NCI-H146 treated with DMSO at 0.1 percent for 48 hours (cell line): ENCODE data around the gene ANXA11.

ENCODE experiments used
- DNase-seq: peaks from one replicate; lab custom pipeline; 2025; ENCODE audit not compliant: unreplicated experiment; lab: John Stamatoyannopoulos, UW

Gene ANXA11

DNA sequence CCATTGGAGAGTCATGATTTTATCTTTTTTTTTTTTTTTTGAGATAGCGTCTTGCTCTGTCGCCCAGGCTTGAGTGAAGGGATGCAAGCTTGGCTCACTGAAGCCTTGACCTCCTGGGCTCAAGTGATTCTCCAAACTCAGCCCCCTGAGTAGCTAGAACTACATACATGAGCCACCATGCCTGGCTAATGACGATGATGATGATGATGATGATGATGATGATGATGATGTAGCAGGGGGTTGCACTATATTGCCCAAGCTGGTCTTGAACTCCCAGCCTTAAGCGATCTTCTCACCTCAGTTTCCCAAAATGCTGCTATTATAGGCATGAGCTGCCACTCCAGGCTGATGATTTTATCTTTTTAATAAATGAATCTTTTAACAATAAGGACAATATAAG is 86.7 kb downstream of the ANXA11 start:
- DNase-seq: no peak

DNA sequence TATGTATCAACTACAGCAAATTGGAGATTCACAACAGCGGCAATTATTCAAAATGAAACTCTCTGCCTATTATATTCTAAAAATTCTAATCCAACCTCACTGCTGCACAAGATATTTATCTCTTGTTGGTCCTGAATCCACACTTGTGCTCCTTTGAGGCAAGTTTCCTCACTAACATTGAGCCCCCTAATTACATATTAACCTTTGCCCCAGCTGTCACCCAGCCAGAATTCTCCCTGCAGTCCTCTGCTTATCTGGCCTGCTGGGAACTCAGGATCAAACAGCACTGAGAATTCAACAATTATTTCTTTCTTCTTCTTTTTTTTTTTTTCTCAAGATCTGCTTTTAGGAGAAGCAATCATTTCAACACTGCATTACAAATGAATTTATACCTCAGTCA is 94.4 kb downstream of the ANXA11 start:
- no peak for DNase-seq

DNA sequence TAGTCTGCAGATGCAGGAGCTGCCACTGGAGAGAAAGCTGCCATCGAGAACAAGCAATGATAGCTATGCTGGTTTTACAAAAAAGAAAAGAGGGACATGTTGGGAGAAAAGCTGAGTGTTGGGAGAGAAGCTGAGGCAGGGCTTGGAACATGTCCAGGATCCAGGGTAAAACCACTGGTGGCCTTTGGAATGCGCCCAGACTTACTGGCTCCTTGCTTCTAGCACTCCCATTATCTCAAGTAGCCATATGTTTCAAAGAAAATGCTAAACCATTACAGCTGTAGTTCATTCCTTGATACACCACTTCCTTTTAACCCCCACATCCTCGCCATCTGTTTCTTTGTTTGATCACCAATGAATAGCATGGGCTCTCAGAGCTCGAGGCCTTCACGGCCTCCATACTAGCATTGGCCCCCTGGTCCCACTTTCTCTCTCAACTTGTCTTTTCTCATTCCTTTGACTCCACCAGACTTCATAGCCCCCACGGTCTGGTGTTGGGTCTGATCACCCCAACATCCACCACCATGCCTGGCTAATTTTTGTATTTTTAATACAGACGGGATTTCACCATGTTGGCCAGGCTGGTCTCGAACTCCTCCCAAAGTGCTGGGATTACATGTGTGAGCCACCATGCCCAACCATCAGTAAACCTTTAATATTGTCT is 96.6 kb downstream of the ANXA11 start:
- no peak for DNase-seq

DNA sequence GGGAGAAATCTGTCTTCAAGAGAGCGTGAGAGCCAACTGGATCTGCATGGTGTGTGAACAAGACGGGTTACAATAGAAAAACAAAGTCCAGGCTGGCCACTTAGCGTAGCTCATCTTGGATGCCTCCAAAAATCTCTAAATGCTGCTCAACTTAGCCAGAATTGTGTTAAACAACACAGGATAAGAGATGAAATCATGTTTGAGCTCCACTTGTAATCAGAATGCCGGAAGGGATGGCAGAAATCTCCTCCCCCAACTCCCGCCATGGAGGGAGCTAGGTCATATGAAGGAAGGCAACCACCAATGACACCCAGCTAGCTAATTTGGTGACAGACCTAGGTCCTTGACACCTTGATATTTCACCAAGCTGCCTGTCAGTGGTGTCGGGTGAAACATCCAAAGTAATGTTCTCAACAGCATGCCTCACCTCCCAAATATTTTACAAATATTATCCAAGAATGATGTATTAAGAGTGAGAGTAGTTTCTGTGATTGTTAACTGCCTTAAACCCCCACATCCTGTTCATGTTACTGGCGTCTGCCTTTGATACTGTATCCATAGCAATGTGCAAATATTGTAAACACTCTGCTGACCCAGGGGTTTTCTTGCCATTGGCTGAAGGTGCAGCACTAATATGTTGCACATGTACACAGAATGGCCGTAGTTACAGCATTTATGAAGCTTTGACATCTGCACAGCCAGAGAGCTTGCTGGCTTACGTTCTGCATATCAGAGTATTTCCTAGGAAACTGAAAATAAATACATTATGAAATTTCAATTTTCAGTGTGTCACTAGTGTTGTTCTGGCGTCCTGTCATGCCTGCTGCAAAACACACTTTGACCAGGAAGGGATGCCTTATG is 101.0 kb downstream of the ANXA11 start:
- DNase-seq: peak; percentile 40
